Activated T-helper 1 cell treated with anti-CD3 and anti-CD28 coated beads, Interleukin-12 subunit alpha, Interleukin-12 subunit beta, Interleukin-2, Interleukin-4 antibody, amounts not matched to agents 30 ng/mL and 10 ng/mL and 1 ng/mL, durations not matched to agents 14 hours and 24 hours and 36 hours (primary cell): ENCODE measurements around the gene PTPA. TPM values are rescaled to one million over a fixed set of nuclear protein-coding genes. Genes with fewer than 3 reads are reported as not detected.

Experiments
- DNase-seq: peaks from one replicate; pipeline ENCODE4 v3.0.0; 2021; ENCODE audit warnings: low spot score
- H3K27ac Mint-ChIP-seq: one replicate; pipeline ENCODE4 v1.8.0; 2021; ENCODE audit warnings: mild to moderate bottlenecking, mixed read lengths
- H3K27me3 Mint-ChIP-seq: one replicate; pipeline ENCODE4 v1.8.0; 2022; ENCODE audit warnings: mild to moderate bottlenecking, moderate library complexity, mixed read lengths; ENCODE audit not compliant: insufficient read depth
- H3K36me3 Mint-ChIP-seq: one replicate; pipeline ENCODE4 v1.8.0; 2021; ENCODE audit warnings: low read depth, mixed read lengths
- H3K4me1 Mint-ChIP-seq: one replicate; pipeline ENCODE4 v1.8.0; 2021; ENCODE audit warnings: low read depth, mixed read lengths
- H3K4me3 Mint-ChIP-seq: one replicate; pipeline ENCODE4 v1.8.0; 2021; ENCODE audit warnings: mild to moderate bottlenecking, moderate library complexity, mixed read lengths
- H3K9me3 Mint-ChIP-seq: one replicate; pipeline ENCODE4 v1.8.0; 2021; ENCODE audit warnings: mixed read lengths
- intact Hi-C: fragments of 100-400 bp; cut with micrococcal nuclease; formaldehyde crosslinking; loops from one replicate; pipeline ENCODE4 v1.15.1; 2024
- total RNA-seq: library from RNA; stranded (reverse); gene quantifications from 2 replicates; pipeline ENCODE4 v1.2.3, GENCODE V29; 2022

PTPA gene
- total RNA-seq, 1 donor from 2014 or later, result 114 TPM

DNA sequence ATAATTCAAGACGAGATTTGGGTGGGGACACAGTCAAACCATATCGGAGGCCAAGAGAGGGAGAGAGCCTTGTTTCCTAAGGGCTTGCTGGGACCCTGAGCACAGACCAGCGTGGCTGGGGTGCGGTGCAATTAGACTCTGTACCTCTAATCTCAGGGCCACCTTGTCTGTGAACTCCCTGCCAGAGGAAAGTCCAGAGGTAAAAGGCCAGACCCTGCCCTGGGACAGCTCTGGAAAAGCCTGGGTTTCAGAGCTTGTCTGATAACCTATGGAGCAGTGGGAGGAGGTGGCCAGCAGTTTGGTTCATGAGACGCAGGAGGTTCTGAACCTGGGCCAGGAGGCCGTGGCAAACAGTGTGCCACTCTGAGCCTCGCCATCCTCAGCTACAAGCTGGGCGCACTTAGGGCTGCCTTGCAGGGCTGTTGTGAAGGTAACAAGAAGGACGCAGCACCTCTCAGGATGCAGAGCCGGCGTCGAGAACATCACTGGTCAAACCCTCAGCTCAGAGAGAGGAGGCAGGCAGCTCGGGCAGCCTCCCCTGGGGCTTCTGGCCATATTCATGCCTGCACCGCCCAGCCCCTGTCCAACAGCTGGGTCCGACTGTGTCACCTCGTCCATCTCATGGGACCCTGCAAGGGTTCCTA, 35.1 kb upstream of the PTPA start:
- Mint-ChIP-seq H3K4me3 (no peak overlapping the region), H3K9me3 (no peaks in the 10 kb centered on the region), H3K27me3 (peaks cover 2% of the 10 kb centered on the region), H3K27ac (no peak overlapping the region), H3K4me1 (peaks cover 9% of the 10 kb centered on the region), H3K36me3 (no peaks in the 10 kb centered on the region)
- intact Hi-C loops, result no loop called here
- DNase-seq, result no peak

DNA sequence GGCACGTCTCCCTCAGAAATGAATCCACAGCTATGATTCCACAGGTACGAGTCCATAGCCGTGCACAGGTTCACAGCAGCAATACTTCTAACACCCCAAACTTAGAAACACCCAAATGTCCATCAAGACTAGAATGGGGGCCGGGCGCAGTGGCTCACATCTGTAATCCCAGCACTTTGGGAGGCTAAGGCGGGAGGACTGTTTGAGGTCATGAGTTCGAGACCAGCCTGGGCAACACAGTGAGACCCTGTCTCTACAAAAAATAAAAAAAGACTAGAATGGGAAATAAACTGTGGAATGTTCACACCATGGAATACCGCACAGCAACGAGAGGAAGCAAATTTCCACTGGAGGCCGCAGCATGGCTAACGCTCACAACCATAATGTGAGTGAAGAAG, 34.6 kb upstream of the PTPA start:
- H3K27me3 Mint-ChIP-seq, result peaks cover 2% of the 10 kb centered on the region
- peaks cover 9% of the 10 kb centered on the region for H3K4me1 Mint-ChIP-seq
- H3K27ac Mint-ChIP-seq, result no peak overlapping the region
- intact Hi-C loops, result no loop called here
- no peaks in the 10 kb centered on the region for H3K9me3 Mint-ChIP-seq
- H3K36me3 Mint-ChIP-seq, result no peaks in the 10 kb centered on the region
- H3K4me3 Mint-ChIP-seq, result no peak overlapping the region
- DNase-seq, result no peak

DNA sequence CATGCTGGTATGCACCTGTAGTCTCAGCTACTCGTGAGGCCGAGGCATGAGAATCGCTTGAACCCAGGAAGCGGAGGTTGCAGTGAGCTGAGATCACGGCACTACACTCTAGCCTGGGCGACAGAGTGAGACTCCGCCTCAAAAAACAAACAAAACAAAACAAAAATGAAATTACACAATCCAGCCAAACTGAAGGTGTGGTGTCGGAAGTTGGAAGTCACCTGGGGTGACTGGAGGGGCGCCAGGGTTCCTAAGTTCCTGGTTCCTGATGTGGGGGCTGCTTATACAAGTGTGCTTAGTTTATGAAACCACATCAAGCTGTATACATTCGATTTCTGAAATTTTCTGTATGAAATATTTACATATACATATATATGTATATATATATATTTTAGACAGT, 34.0 kb upstream of the PTPA start:
- H3K9me3 Mint-ChIP-seq, result no peaks in the 10 kb centered on the region
- H3K4me3 Mint-ChIP-seq, result no peak overlapping the region
- no peak for DNase-seq
- H3K36me3 Mint-ChIP-seq, result no peaks in the 10 kb centered on the region
- H3K4me1 Mint-ChIP-seq, result peaks cover 9% of the 10 kb centered on the region
- H3K27me3 Mint-ChIP-seq, result peaks cover 2% of the 10 kb centered on the region
- no peak overlapping the region for H3K27ac Mint-ChIP-seq
- intact Hi-C loops, result no loop called here

DNA sequence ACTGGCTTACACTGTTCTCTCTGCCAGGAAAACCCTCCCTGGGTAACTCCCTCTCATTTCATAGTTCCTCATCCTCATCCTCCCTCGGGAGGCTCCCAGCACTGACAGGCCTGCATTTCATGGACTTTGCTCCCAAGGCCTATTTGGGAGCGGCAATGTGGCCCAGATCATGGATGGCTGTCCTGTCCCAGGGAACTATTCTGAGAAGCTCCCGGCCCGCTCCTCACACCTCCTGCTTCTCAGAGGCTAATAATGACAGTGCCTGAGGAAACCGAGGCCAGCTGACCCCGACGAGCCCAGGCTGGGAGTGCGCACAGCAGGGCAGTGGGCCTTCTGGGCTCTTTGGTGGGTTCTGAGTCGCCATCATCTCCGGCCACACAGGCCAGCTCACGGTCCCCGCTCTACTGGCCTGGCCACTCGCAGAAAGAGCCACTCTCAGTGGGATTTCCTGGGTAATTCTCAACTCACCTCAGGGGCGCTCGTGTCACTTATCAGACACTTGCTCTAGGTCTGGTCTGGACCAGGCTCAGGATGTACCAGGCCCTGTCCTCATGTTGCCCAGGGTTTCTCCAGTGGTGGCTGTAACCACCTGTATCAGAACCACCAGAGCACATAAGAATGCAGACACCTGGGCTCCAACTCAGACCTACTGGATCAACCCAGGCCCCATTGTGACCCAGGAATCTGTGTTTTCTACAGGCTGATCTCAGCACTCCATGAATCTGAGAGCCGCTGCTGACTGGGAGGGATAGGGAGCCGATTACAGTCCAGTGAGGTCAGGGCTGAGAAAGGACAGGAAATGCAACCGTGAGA, 32.3 kb upstream of the PTPA start:
- H3K9me3 Mint-ChIP-seq, result no peaks in the 10 kb centered on the region
- intact Hi-C loops, result no loop called here
- peaks cover 17% of the 10 kb centered on the region for H3K4me1 Mint-ChIP-seq
- H3K4me3 Mint-ChIP-seq, result peak overlapping the region; percentile 94
- H3K27me3 Mint-ChIP-seq, result peaks cover 2% of the 10 kb centered on the region
- no peak overlapping the region for H3K27ac Mint-ChIP-seq
- no peaks in the 10 kb centered on the region for H3K36me3 Mint-ChIP-seq
- no peak for DNase-seq

DNA sequence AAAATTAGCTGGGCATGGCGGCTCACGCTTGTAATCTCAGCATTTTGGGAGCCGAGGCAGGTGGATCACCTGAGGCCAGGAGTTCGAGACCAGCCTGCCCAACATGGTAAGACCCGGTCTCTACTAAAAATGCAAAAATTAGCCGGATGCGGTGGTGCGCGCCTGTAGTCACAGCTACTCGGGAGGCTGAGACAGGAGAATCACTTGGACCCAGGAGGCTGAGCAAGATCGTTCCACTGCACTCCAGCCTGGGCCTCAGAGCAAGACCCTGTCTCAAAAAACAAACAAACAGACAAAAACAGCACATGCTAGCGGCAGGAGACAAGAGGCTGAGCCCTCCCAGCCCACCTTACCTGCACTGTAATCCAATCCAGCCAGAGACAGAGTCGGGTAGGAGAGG, 31.4 kb upstream of the PTPA start:
- Mint-ChIP-seq H3K27ac (no peak overlapping the region), H3K4me3 (peak overlapping the region; percentile 94), H3K36me3 (no peaks in the 10 kb centered on the region), H3K4me1 (peaks cover 17% of the 10 kb centered on the region), H3K9me3 (no peaks in the 10 kb centered on the region), H3K27me3 (peaks cover 2% of the 10 kb centered on the region)
- intact Hi-C loops, result loop anchor here (1.0 to 5.0 kb wide), 8 partner anchors 44 to 723 kb away; partner anchors contain the start of genes DOLK, GLE1, LRRC8A and MIGA2
- no peak for DNase-seq

DNA sequence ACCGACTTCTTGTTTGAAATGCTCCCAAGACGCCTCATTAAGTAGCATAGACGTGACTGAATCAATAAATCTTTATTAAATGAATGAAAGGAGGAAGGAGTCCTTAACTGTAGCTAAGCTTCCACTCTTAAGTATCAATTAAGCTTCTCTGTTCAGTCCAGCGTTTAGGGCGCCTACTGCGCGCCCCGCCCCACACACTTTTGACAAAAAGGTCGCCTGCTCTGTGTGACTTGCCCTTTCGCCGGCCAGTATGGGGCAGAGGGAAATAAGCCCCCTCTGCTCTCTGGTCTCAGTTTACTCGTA, 31.0 kb upstream of the PTPA start:
- Mint-ChIP-seq H3K36me3 (peaks cover 1% of the 10 kb centered on the region), H3K27me3 (peaks cover 2% of the 10 kb centered on the region), H3K4me3 (peak overlapping the region; percentile 94), H3K9me3 (no peaks in the 10 kb centered on the region), H3K27ac (peak overlapping the region; percentile 82), H3K4me1 (peaks cover 17% of the 10 kb centered on the region)
- intact Hi-C loops, result loop anchor here (1.0 to 5.0 kb wide), 8 partner anchors 44 to 723 kb away; partner anchors contain the start of genes DOLK, GLE1, LRRC8A and MIGA2
- no peak for DNase-seq

DNA sequence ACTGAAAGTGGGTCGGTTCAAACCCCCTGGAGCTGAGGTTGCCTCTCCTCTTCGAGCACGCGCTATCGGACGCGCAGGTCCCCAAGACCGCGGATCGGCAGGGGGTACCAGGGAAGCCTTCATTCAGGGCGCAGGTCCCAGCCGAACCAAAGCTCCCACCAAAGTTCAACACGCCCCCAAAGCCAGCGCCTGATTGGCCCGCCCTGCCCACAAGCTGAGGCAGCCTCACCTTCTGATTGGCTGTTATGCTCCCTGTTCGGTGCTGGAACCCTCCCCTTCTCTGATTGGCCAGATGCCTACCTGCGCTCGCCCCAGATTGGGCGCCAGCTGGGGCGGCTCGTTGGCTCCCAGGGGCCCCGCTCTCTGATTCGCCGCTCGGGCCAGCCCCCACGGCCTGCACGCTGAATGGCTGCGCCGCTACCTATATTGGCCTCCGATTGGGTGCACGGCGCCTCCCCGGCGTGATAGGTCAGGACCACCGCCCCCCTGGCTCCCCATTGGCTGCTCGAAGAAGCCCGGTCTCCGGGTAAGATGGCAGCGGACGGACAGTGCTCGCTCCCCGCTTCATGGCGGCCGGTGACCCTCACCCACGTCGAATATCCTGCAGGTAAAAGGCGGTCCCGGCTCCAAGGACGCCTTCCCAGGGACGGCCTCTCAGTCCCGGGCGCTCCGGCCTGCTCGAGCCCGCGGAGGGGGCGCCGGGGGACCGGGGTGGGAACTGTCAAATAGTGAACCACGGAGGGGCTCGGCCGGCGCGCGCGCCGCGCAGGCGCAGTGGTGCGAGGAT, 30.4 kb upstream of the PTPA start, which contains the start of gene DOLPP1:
Gene DOLPP1 (plus strand): TSS at position 511 of the 787 bp plus-strand sequence. CDS start 21 bp downstream, at position 532.
- H3K4me3 Mint-ChIP-seq, result peak within 1 kb of the TSS; percentile 94
- peaks cover 1% of the 10 kb centered on the region for H3K36me3 Mint-ChIP-seq
- peaks cover 17% of the 10 kb centered on the region for H3K4me1 Mint-ChIP-seq
- peak within 1 kb of the TSS; percentile 82 for H3K27ac Mint-ChIP-seq
- H3K27me3 Mint-ChIP-seq, result peaks cover 2% of the 10 kb centered on the region
- no peaks in the 10 kb centered on the region for H3K9me3 Mint-ChIP-seq
- intact Hi-C loops, result loop anchor here (1.0 to 5.0 kb wide), 9 partner anchors 30 to 723 kb away; partner anchors contain the start of genes CRAT, DOLK, GLE1 and LRRC8A
- peak; percentile 99 for DNase-seq

DNA sequence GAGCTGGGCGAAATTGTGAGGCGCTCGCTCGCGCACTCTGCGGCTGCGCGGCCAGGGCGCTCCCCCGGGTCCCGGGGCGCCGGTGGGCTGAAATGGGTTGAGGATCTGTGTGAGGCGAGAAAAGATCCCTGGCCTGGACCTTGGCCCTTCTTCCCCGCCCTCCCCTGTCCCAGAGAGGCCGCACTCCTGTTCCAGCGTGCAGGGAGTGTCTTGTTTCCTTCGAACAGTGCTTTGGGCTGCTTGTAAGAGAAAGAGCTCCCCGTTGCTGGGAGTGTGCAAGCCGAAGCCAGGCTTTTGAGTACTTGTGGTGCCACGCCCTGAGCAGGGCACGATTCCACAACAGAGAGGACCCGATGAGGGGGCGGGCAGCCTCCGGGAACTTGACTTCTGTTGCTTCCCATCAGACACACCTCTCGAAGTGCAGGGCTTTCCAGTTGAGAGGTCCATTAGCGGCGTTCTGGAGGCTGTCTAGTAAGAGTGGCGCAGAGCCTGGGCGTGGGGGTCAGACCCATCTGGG, 29.8 kb upstream of the PTPA start:
- peaks cover 2% of the 10 kb centered on the region for H3K27me3 Mint-ChIP-seq
- H3K4me1 Mint-ChIP-seq, result peaks cover 17% of the 10 kb centered on the region
- H3K9me3 Mint-ChIP-seq, result no peaks in the 10 kb centered on the region
- intact Hi-C loops, result loop anchor here (1.0 to 5.0 kb wide), 6 partner anchors 29 to 577 kb away; partner anchors contain the start of genes CRAT, DOLK, GLE1 and LRRC8A
- H3K4me3 Mint-ChIP-seq, result peak overlapping the region; percentile 94
- peak overlapping the region; percentile 70 for H3K27ac Mint-ChIP-seq
- DNase-seq, result no peak
- peaks cover 1% of the 10 kb centered on the region for H3K36me3 Mint-ChIP-seq

DNA sequence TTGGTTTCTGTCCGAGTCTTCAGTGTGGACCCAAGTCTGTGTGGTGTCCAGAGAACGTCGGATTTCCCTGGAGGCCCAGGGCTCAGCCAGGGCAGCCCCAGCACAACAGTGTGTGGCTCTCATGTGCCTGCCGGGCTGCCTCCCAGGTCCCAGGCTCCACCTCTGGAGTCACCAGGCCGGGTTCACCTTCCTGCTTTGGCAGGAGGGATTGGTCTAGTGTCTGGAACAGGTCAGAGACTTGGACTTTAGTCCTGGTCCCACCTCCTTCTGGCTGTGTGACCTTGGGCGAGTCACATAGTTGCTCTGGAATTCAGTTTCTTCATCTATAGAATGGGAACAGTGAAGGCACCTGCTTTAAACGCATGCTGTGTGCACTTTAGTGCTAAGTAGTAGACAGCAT, 27.1 kb upstream of the PTPA start:
- Mint-ChIP-seq H3K4me1 (peaks cover 17% of the 10 kb centered on the region), H3K9me3 (no peaks in the 10 kb centered on the region), H3K27ac (no peak overlapping the region), H3K4me3 (no peak overlapping the region), H3K36me3 (peaks cover 1% of the 10 kb centered on the region), H3K27me3 (peaks cover 2% of the 10 kb centered on the region)
- DNase-seq, result no peak
- intact Hi-C loops, result loop anchor here (5.0 kb wide), 2 partner anchors 182 to 397 kb away; partner anchors contain the start of gene SET

DNA sequence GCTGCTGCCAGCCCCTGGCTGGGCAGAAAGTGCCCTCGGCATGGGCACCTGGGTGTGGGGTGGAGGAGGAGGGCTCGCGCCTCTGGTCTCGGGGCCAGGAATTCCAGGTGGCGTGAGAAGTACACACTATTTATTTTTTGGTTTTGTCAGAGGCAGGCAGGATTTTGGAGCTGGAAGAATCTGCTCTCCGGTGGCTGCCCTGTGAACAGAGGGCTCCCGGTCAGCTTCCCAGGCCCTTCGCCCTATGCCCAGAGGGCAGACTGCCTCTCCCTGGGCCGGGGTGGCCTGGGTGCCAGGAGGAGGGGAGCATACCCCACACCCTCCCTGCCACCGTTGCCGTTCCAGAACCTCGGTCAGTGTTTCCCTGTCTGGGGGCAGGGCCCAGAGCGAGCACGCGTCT, 22.0 kb upstream of the PTPA start:
- Mint-ChIP-seq H3K27me3 (no peaks in the 10 kb centered on the region), H3K36me3 (peaks cover 6% of the 10 kb centered on the region), H3K9me3 (no peaks in the 10 kb centered on the region), H3K27ac (no peak overlapping the region), H3K4me1 (no peaks in the 10 kb centered on the region), H3K4me3 (no peak overlapping the region)
- intact Hi-C loops, result no loop called here
- DNase-seq, result no peak

DNA sequence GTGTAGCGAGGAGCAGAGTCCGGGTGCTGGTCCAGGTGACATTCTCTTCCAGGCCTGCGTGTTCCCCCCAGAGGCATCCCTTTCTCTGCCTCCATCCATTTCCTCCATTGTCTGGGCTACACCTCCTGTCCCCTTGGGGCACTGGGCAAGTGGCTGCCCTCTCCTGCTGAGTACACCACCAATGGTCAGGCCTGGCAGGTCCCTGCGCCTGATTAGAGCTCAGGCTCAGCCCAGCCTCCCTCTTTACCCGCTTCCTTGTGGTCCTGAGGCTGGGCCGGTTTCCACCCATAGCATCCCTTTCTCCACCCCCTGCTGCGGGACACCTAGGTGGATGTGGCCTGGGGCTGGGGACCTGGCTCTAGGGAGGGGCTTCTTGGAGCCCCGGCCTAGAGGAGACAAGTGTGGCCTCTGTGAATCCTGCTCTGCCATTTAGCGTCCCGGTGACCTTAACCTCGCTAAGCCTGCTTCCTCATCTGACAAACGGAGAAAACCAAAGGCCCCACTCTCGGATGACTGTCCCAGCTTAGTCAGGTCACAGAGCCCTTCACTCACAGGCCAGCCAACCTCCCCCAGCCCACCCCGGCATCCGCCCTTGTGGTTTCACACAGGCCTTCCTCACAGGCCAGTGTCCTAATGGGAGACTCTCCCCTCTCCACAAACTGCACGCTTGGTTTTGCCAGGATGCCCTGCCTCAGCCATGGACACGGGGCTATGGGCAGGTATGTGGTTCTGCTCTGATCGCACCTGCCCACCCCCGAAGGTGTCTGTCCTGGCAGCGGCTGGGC, 17.4 kb upstream of the PTPA start:
- Mint-ChIP-seq H3K36me3 (peaks cover 4% of the 10 kb centered on the region), H3K9me3 (no peaks in the 10 kb centered on the region), H3K4me1 (no peaks in the 10 kb centered on the region), H3K27me3 (no peaks in the 10 kb centered on the region), H3K27ac (no peak overlapping the region), H3K4me3 (no peak overlapping the region)
- DNase-seq, result no peak
- intact Hi-C loops, result no loop called here
